ENCODE measurements around the gene THBS2.

The THBS2 gene

DNA sequence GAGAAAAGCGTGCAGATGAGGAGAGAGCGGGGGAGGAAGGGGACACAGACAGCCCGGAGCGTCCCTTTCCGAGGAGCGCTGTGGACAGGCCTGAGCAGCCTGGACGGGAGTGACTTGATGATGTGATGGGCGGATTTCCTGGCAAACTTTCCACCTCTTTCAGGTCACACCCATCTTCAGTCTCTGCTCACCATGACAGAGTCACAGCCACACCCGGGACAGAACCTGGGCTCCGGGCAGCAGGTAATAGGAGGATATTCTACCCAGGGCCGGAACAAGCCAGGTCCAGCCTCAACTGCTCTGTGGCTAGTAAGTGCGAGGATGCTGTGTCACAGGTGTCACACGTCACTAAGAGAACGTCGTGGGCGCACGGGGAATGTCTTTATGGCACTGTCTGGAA lies 84.3 kb downstream of the THBS2 start:
- TF ChIP-seq CTCF (IDR thresholded peaks at IDR 0.05; ENCODE audit: low read depth, low read length), result no peak
- no peak overlapping the region for H3K4me3 ChIP-seq (ENCODE audit: low read depth, low read length)

DNA sequence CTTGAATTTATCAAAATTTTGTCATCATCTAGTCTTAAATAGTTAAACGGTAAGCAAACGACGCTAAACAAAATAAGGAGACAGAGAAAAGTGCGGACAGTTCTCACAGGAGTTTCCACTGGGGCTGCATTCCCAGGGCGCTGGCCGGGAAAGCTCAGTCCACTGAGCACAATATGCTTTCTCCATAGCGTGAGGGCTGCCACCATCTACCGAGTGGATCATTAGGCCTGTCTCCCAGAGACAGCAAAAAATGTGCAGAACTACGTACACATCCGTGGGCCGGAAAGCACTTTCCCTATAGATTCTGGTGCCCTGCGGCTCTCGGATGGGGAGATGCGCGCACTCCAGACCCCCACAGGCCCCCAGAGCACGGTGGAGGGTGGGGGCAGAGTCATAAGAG lies 84.9 kb downstream of the THBS2 start:
- H3K4me3 ChIP-seq (ENCODE audit: low read depth, low read length), result no peak overlapping the region
- TF ChIP-seq CTCF (IDR thresholded peaks at IDR 0.05; ENCODE audit: low read depth, low read length), result no peak

DNA sequence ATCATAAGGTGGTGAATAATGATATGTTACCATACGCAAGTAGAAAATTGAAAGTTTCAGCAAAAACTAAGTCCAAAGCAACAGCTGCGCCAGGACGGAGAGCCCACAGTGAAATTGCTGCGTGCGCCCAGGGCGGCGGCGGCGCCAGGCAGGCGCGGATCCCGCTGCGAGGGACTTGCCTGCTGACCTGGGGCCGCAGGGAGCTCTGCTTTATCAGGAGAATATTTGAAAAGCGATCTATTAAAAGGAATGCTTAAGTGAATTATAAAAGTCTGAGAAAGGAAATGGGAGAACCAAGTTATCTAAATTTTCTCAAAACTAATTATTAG lies 85.4 kb downstream of the THBS2 start:
- no peak overlapping the region for H3K4me3 ChIP-seq (ENCODE audit: low read depth, low read length)
- TF ChIP-seq CTCF (IDR thresholded peaks at IDR 0.05; ENCODE audit: low read depth, low read length), result no peak

DNA sequence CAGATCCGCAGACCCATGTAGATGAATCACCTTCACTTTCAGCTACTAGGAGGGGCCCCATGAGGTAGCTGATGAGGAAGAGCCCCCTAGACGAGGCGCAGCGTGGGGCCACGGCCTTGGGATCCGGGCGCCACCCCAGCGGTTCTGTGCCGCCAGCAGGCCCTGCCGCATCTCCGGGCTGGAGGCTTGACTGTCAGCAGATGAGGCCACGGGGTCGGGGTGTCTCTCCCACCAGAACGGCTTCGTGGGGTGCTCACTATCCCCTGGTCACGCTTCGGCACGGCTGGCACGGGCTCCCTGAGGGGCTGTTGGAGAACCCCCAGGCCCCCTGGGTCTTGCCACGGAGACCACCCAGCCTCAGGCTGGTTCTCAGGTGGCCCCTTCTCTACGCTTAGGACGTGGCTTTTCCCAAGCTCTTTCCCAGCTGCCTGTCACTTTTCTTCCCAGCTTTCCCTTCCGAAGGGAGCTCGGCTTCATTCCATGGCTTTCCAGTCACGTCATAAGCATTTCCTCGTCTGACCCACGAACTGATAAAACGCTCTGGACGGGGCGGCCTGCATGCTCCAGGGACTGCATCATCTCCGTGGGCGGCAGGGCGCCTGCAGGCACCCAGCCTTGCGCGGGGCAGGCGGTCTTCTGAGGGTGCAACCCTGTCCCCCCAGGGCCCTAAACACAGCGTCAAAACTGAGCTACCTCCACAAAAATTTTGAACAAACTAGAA lies 85.9 kb downstream of the THBS2 start:
- H3K4me3 ChIP-seq (ENCODE audit: low read depth, low read length), result no peak overlapping the region
- no peak for TF ChIP-seq CTCF (IDR thresholded peaks at IDR 0.05; ENCODE audit: low read depth, low read length)

GRCh38 chr6:169166896-169167580 lies 86.6 kb downstream of the THBS2 start:
- no peak overlapping the region for H3K4me3 ChIP-seq (ENCODE audit: low read depth, low read length)
- no peak for TF ChIP-seq CTCF (IDR thresholded peaks at IDR 0.05; ENCODE audit: low read depth, low read length)

All from WI38 (cell line).